ENCODE data around the gene TMEM179. TPM values are rescaled to one million over a fixed set of nuclear protein-coding genes. Genes with fewer than 3 reads are reported as not detected.

Gene TMEM179
- total and polyA plus RNA-seq, 2 of the 8 experiments (the other 6 are each of a cell fraction or from before 2014, with no cell fraction given) = 2.9 to 4.0 TPM

DNA sequence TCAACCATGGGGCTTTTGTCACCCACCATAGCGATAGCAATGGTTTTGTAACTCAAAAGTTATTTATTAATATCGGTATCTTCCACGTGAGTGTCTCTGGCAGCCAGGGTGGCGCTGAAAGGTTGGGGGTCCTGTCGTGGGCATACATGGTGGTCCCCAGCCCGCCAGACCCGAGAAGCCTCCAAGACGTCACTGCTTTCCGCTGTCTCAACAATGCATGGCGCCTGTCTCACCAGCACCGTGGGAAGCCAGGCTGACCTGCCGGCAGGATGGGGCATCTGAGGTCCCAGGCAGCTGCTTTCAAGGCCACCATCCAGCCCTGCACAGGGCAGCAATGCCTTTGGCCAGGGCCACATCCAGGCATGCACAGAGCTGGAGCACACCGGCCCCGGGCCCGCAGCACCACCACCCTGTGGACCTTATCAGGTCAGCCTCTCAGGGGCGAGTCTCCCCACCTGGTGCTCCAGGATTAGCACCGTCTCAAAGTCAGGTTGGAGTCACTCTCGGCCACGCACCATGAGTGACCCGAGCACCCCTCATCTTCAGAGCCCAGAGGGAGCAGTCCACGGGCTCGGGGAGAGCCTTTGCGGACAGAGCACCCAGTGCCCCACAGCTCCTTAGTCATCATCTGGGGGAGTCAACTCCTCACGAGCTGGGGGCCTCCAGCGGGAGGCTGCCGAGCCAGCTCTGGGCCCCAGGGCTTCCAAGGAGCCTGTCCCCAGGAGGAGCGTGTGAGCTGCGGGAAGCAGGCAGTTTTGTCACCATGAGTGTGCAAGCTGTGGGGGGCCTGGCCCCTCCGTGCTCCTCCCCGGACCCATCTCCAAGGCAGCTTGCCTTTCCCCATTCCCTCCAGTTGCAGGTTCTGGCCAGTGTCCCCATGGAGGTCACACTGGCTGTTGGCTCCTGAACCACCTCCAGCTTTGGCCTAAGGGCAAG lies 39.6 kb downstream of the TMEM179 start (continued):
- TF ChIP-seq EGR1 (IDR thresholded peaks at IDR 0.05; ENCODE audit: borderline replicate concordance, low read depth, low read length) (no peak), CTBP2 (IDR thresholded peaks at IDR 0.05; ENCODE audit: borderline replicate concordance, insufficient read depth, insufficient read length, low read length) (no peak), FOSL1 (IDR thresholded peaks at IDR 0.05; ENCODE audit: insufficient read depth, low read depth, low read length) (no peak), CHD1 (IDR thresholded peaks at IDR 0.05; ENCODE audit: low read depth, low read length) (no peak), CHD2 (IDR thresholded peaks at IDR 0.05; ENCODE audit: low read length) (no peak), BACH1 (IDR thresholded peaks at IDR 0.05; ENCODE audit: low read length) (no peak), CTCF (IDR thresholded peaks at IDR 0.05; ENCODE audit: control extremely low read depth in 1 of 3, insufficient read depth in 1 of 3, low read depth in 1 of 3, low read length in 3 of 3) (no peak)

Measured in H1 (cell line).